ACHN (cell line): Measurements from ENCODE around the gene SYT9.
"Not testable (repeated sequence)": the region's sequence is repeated elsewhere in the genome, so short reads cannot be mapped to it uniquely, and the experiment has no call there.

Source experiments
- DNase-seq: peaks from one replicate; pipeline ENCODE4 v3.0.0-alpha.2; 2015
- in situ Hi-C: cut with HindIII; loops from 2 replicates; pipeline ENCODE4 v1.10.0; 2017; ENCODE audit warnings: low sequenced_read_pairs, low pct_ligation_motif_present, low pct_unique_long_range_greater_than_20kb

The SYT9 gene

GRCh38 chr11:7512525-7513233, 261.0 kb downstream of the SYT9 start:
- no peak for DNase-seq
- in situ Hi-C loops, result no loop called here

GRCh38 chr11:7513234-7514098, 261.8 kb downstream of the SYT9 start, which contains the start of gene PPFIBP2:
Gene PPFIBP2, plus strand, starts transcription at chr11:7513999. Its CDS starts 35,477 bp downstream, at chr11:7549476.
- DNase-seq, result peak; percentile 63
- in situ Hi-C loops, result no loop called here

DNA sequence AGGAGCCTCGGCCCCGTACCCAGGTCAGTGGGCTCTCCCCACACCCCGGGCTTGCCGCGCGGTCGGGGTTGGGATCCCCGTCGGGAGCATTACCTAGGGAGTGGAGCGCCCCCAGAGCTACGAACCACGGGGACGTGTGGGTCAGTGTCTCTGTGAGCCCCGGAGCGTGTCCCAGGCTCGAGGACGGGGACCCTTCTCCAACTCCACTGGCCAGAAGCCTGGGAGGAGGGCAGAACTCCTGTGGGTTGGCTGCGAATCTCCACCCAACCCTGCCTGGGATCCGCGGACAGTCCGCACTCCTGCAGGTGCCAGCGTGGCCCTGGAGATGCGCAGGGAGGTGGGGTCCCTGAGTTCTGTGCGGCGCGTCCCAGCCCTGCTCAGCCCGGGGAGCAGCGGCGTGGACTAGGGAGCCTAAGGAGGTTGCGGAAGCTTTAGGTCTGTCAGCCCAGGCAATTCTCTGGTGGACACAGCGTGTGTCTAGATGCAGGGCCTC, 262.4 kb downstream of the SYT9 start:
- in situ Hi-C loops, result no loop called here
- DNase-seq, result no peak

DNA sequence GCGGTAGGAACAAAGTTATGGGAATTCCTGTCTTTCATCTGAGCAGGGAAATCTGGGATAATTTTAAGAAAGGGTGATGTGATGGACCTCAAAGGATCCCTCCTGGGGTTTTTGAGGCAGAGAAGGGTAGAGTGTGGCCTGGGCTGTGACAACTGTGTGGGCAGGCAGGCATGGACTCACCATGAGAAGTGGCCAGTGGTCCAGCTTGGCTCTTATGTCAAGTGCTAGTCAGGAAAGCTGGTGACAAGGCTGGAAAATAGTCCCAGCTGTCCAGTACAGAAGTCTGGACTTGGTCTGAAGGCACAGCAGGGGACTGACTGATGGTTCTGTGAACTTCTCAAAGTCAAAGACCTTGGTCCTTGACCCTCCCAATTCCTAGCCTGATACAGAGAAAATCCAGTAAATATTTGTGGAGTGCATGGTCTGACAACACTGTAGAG, 263.8 kb downstream of the SYT9 start:
- DNase-seq, result no peak
- in situ Hi-C loops, result no loop called here

DNA sequence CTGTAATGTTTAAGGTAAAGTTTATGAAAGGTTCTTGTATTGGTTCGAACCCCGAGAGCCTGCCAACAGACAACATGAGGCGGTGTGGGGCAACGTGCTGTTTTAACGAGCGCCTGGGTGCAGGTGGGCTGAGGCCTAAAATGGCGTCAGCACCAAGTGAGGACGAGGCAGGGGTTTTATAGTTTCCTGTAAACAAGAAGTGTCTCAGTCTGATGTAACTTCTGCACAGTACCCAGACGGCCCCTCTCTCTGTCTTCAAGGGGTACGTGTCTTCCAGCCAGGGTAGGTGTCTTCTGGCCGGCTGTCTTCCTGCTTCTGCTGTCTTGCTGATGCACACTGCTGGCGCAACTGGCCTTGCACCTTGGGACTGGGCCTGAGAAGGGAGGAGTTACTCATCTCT, 264.8 kb downstream of the SYT9 start:
- in situ Hi-C loops, result no loop called here
- no peak for DNase-seq

GRCh38 chr11:7517743-7518142, 266.0 kb downstream of the SYT9 start:
- in situ Hi-C loops, DNase-seq: not testable (repeated sequence)
